Upper lobe of left lung (tissue), 4 donors: ENCODE data around the gene USP3.

ENCODE experiments used
- CTCF ChIP-seq, 6 experiments: fragments of 450-650 bp in 4 of 6; fragments of 200-600 bp in 2 of 6; sonication (generic) in 2 of 6; IDR thresholded peaks; one replicate each; pipeline ENCODE4 v1.5.1; 2016 to 2019; ENCODE audit warnings: antibody characterized with exemption in 6 of 6
- EP300 ChIP-seq, 4 donors: sonication (generic); formaldehyde crosslinking; IDR thresholded peaks; one replicate each; pipeline ENCODE4 v1.5.1; 2017; ENCODE audit warnings: antibody characterized with exemption in 4 of 4, control low read depth in 2 of 4
- POLR2A ChIP-seq, 4 donors: fragments of 450-650 bp; IDR thresholded peaks; one replicate each; pipeline ENCODE4 v1.5.1; 2016 to 2017; ENCODE audit warnings: antibody characterized with exemption in 4 of 4, mild to moderate bottlenecking in 2 of 4
- POLR2AphosphoS5 ChIP-seq, 2 donors: sonication (generic); formaldehyde crosslinking; IDR thresholded peaks; one replicate each; pipeline ENCODE4 v1.5.1; 2017; ENCODE audit warnings: antibody characterized with exemption in 2 of 2

- no peak for TF ChIP-seq CTCF (IDR thresholded peaks at IDR 0.05)
- no peak for TF ChIP-seq POLR2A (IDR thresholded peaks at IDR 0.05)
- no peak for TF ChIP-seq EP300 (IDR thresholded peaks at IDR 0.05)
- TF ChIP-seq POLR2AphosphoS5 (IDR thresholded peaks at IDR 0.05): no peak
These were observed 28.2 kb upstream of the USP3 start for GRCh38 chr15:63476229-63476632.
